Measurements from ENCODE around the gene ADCY3. TPM values are rescaled to one million over a fixed set of nuclear protein-coding genes. Genes with fewer than 3 reads are reported as not detected.

Gene ADCY3
- total RNA-seq, 3 donors from 2014 or later, result 68.7 to 83.7 (median 71.2) TPM

GRCh38 chr2:24870891-24871705, 48.9 kb downstream of the ADCY3 start:
- no peak for ATAC-seq

GRCh38 chr2:24870440-24870839, 49.6 kb downstream of the ADCY3 start:
- no peaks in the 10 kb centered on the region for H3K27me3 Mint-ChIP-seq (ENCODE audit: low read depth)
- H3K9me3 Mint-ChIP-seq, result no peaks in the 10 kb centered on the region
- H3K4me1 Mint-ChIP-seq (ENCODE audit: low read depth), result peaks cover 2% of the 10 kb centered on the region
- DNase-seq, result no peak
- no peak overlapping the region for H3K4me3 Mint-ChIP-seq
- ATAC-seq, result no peak
- H3K36me3 Mint-ChIP-seq (ENCODE audit: insufficient read depth), result peaks cover 14% of the 10 kb centered on the region

More at GRCh38 chr2:24870891-24871705, 48.9 kb downstream of the ADCY3 start:
- Mint-ChIP-seq H3K4me3 (no peak overlapping the region), H3K27me3 (ENCODE audit: low read depth) (no peaks in the 10 kb centered on the region), H3K9me3 (no peaks in the 10 kb centered on the region), H3K4me1 (ENCODE audit: low read depth) (peaks cover 2% of the 10 kb centered on the region), H3K36me3 (ENCODE audit: insufficient read depth) (peaks cover 11% of the 10 kb centered on the region)
- no peak for DNase-seq

DNA sequence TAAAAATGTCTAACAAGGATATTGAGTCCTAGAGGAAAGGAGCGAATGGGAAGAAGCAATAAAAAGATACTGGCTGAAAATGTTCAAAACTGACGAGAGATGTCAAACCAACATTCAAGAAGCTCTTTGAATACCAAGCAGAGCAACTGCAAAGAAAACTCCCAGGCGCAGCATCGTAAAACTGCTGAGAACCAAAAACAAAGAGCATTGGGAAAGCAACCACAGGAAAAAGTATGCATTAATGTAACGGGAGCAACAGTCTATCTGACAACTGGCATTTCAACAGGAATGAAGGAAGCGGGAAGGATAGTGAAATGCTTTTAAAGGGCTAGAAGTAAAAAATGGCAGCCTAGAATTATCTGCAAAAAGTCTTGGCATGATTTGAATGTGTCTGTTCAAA, 53.1 kb downstream of the ADCY3 start:
- Mint-ChIP-seq H3K9me3 (no peaks in the 10 kb centered on the region), H3K4me1 (ENCODE audit: low read depth) (peaks cover 2% of the 10 kb centered on the region), H3K27me3 (ENCODE audit: low read depth) (no peaks in the 10 kb centered on the region), H3K36me3 (ENCODE audit: insufficient read depth) (peaks cover 14% of the 10 kb centered on the region), H3K4me3 (no peak overlapping the region)
- no peak for ATAC-seq
- DNase-seq, result no peak

DNA sequence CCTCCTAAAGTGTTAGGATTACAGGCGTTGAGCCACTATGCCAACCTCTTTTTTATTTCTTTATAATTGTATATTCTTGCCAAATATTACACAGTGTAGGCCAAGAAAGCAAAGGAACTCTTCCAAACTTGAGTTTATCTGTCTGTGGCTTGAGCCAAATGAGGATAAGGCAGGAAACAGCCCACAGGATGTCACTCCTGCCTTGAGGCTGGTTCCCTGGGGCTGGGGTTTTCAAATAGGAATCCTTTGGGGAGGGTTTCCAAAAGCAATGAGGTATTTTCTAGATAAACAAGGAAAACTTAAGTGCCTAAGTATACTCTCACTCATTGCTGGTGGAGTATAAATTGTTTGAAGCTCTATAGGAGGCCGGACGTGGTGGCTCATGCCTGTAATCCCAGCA, 56.4 kb downstream of the ADCY3 start:
- ATAC-seq, result no peak
- H3K4me1 Mint-ChIP-seq (ENCODE audit: low read depth), result peaks cover 2% of the 10 kb centered on the region
- no peaks in the 10 kb centered on the region for H3K27me3 Mint-ChIP-seq (ENCODE audit: low read depth)
- H3K4me3 Mint-ChIP-seq, result no peak overlapping the region
- no peaks in the 10 kb centered on the region for H3K9me3 Mint-ChIP-seq
- DNase-seq, result no peak
- peaks cover 6% of the 10 kb centered on the region for H3K36me3 Mint-ChIP-seq (ENCODE audit: insufficient read depth)

GRCh38 chr2:24861500-24861899, 58.5 kb downstream of the ADCY3 start:
- Mint-ChIP-seq H3K9me3 (no peaks in the 10 kb centered on the region), H3K4me3 (no peak overlapping the region), H3K4me1 (ENCODE audit: low read depth) (no peaks in the 10 kb centered on the region), H3K27me3 (ENCODE audit: low read depth) (no peaks in the 10 kb centered on the region), H3K36me3 (ENCODE audit: insufficient read depth) (peaks cover 4% of the 10 kb centered on the region)
- no peak for DNase-seq
- ATAC-seq, result no peak

DNA sequence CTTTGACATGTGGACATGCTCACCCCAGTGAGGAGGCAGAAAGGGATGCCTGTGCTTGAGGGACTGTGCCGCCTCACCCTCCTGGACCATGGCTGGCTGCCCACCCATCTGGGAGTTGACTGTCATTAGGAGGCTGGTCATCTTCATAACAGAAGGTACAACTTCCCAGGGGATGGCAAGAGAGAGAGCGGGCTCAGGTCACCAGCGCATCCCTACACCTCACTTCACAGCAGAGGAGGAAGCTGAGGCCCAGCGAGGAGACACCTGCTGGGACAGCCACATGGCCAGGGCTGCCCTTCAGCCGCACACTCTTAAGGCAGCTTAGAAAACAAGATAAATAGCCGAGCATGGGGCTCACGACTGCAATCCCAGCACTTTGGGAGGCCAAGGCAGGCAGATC, 59.4 kb downstream of the ADCY3 start:
- H3K4me1 Mint-ChIP-seq (ENCODE audit: low read depth), result no peaks in the 10 kb centered on the region
- peaks cover 2% of the 10 kb centered on the region for H3K36me3 Mint-ChIP-seq (ENCODE audit: insufficient read depth)
- DNase-seq (no peak), ATAC-seq (no peak)
- no peaks in the 10 kb centered on the region for H3K27me3 Mint-ChIP-seq (ENCODE audit: low read depth)
- no peaks in the 10 kb centered on the region for H3K9me3 Mint-ChIP-seq
- H3K4me3 Mint-ChIP-seq, result no peak overlapping the region

DNA sequence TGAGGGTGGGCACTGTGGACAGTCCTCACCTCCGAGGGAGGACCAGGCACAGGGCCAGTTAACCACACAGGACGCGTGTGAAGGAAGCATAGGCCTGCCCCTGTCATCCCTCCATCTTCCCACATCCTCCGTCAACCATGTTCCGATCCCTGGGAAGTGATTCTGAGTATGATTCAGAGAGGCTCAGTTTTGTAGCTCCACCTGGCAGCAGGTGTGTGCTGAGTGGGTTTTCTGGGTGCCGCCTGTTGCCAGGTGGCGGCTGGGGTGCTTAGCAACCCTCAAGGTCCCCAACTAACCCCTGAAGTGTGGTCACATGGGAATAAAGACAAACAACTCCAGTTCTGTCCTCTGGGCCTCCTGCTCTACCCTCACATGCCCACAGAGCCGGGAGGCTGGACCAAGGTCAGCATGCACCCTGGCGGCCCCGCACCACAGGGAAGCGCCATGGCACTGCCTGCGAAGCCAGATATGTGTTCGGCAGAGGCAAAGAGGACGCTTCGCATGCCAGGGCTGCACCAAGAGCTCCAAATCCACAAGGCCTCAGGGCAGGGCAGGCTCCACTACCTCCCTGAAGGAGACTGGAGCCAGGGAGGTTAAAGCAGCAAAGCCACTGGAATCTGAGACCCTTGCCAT, 60.0 kb downstream of the ADCY3 start:
- DNase-seq (no peak), ATAC-seq (no peak)
- H3K4me3 Mint-ChIP-seq, result no peak overlapping the region
- H3K9me3 Mint-ChIP-seq, result no peaks in the 10 kb centered on the region
- no peaks in the 10 kb centered on the region for H3K27me3 Mint-ChIP-seq (ENCODE audit: low read depth)
- H3K4me1 Mint-ChIP-seq (ENCODE audit: low read depth), result no peaks in the 10 kb centered on the region
- H3K36me3 Mint-ChIP-seq (ENCODE audit: insufficient read depth), result peaks cover 2% of the 10 kb centered on the region

DNA sequence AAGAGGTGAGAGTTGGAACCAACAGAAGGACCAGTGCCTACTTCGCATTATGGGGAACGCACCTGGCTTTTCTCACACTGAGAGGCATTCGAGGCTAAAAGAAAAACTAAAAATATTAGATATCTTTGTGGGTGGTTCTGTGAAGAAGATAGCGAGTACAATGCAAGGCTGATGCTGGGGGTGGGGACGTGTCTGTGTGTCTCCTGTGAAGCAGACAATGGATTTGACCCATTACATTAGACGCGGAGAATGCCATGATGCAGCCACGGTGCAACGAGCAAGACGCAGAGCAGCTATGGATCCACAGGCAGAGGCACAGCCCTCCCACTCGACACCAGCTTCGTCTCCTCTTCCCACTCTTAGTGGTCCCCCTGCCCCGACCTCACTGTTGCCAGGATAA, 61.0 kb downstream of the ADCY3 start:
- no peak for ATAC-seq
- Mint-ChIP-seq H3K27me3 (ENCODE audit: low read depth) (no peaks in the 10 kb centered on the region), H3K4me1 (ENCODE audit: low read depth) (no peaks in the 10 kb centered on the region), H3K9me3 (no peaks in the 10 kb centered on the region), H3K36me3 (ENCODE audit: insufficient read depth) (peaks cover 8% of the 10 kb centered on the region), H3K4me3 (no peak overlapping the region)
- no peak for DNase-seq

DNA sequence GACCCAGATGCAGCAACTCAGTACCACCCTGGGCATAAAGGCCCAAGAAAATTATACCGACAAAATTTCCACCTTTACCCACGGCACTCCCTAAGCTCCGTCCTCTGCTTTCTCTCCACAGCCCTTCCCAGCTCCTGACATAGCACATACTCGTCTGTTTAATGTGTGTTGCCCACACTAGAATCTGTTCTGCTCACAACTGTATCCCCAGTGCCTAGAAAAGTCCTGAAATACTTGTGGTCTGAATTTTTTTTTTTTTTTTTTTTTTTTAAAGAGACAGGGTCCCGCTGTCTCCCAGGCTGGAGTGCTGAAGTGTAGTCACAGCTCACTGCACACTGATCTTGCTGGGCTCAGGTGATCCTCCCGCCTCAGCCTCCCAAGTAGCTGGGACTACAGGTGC, 62.3 kb downstream of the ADCY3 start:
- Mint-ChIP-seq H3K36me3 (ENCODE audit: insufficient read depth) (peaks cover 8% of the 10 kb centered on the region), H3K9me3 (no peaks in the 10 kb centered on the region), H3K4me1 (ENCODE audit: low read depth) (no peaks in the 10 kb centered on the region), H3K27me3 (ENCODE audit: low read depth) (no peaks in the 10 kb centered on the region), H3K4me3 (no peak overlapping the region)
- no peak for DNase-seq
- no peak for ATAC-seq

DNA sequence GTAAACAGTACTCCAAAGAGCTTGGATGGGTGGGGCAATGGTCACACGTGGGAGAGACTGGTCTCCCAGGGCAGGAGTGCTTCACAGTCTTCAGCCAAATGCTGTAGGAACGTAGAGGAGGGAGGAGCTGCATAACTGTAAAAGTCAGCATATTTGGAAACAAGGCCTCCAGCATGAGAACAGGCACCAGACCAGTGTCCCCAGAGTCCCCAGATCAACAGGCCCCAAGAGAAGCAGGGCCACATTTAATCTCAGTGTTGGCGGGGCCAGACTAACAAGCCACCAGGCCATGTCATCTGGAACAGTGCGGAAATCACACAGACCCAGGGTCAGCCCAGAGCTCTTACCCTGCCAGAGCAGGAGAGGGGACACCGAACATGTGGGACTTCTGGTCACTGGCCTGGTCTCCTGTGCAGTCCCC, 63.2 kb downstream of the ADCY3 start:
- peaks cover 8% of the 10 kb centered on the region for H3K36me3 Mint-ChIP-seq (ENCODE audit: insufficient read depth)
- DNase-seq, result no peak
- H3K9me3 Mint-ChIP-seq, result no peaks in the 10 kb centered on the region
- no peak overlapping the region for H3K4me3 Mint-ChIP-seq
- no peaks in the 10 kb centered on the region for H3K27me3 Mint-ChIP-seq (ENCODE audit: low read depth)
- no peaks in the 10 kb centered on the region for H3K4me1 Mint-ChIP-seq (ENCODE audit: low read depth)
- no peak for ATAC-seq

DNA sequence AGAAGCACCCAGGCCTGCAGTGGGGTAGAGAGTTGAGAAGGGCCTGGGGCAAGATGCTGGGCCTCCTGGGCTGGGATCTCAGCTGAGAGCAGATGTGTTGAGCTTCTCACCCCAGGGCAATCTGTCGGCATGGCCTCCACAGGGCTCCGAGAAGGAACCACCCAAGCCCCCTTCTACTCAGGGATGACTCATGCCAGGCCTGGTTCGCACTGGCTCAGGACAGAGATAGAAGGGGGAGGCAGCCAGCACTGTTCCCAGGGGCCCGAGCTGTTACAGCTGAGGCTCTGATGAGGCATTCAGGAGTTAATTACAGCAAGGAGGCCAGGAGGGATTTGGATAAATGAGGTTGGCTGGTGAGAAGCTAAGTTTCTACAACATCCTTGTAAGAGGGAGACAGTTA, 64.3 kb downstream of the ADCY3 start:
- no peaks in the 10 kb centered on the region for H3K9me3 Mint-ChIP-seq
- H3K4me3 Mint-ChIP-seq, result no peak overlapping the region
- H3K27me3 Mint-ChIP-seq (ENCODE audit: low read depth), result no peaks in the 10 kb centered on the region
- no peaks in the 10 kb centered on the region for H3K4me1 Mint-ChIP-seq (ENCODE audit: low read depth)
- no peak for ATAC-seq
- H3K36me3 Mint-ChIP-seq (ENCODE audit: insufficient read depth), result peaks cover 8% of the 10 kb centered on the region
- no peak for DNase-seq

DNA sequence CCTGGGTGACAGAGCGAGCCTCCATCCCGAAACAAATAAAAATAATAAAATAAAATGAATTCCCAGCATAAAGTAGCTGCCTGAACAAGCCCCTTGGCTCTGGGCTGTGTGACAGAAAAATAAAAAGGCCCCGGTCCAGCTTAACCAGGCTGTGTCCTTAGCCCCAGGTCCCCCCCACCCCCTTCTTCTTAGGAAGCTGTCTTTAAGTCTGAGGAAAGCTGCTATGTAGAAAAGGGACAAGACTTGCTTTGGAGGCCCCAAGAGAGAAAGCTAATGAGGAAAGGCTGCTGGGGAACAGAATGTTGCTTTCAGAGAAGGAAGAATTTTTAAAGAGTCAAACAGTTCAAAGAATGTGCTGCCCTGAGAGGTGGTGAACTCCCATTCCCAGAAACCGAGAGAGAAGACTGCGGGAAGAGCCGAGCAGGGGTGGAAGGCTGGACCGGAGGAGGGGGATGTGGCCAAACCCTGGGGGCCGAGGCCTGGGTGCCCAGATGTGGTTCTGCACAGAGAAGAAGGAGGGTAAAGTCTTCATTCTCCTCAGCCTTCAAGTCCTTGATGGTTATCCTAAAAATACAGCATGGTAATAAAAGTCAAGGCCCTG, 64.9 kb downstream of the ADCY3 start:
- Mint-ChIP-seq H3K27me3 (ENCODE audit: low read depth) (no peaks in the 10 kb centered on the region), H3K4me3 (no peak overlapping the region), H3K36me3 (ENCODE audit: insufficient read depth) (peaks cover 8% of the 10 kb centered on the region), H3K4me1 (ENCODE audit: low read depth) (no peaks in the 10 kb centered on the region), H3K9me3 (no peaks in the 10 kb centered on the region)
- DNase-seq (no peak), ATAC-seq (no peak)

- Mint-ChIP-seq H3K9me3 (no peaks in the 10 kb centered on the region), H3K27me3 (ENCODE audit: low read depth) (no peaks in the 10 kb centered on the region), H3K36me3 (ENCODE audit: insufficient read depth) (peaks cover 12% of the 10 kb centered on the region), H3K4me1 (ENCODE audit: low read depth) (no peaks in the 10 kb centered on the region), H3K4me3 (no peak overlapping the region)
- no peak for ATAC-seq
- no peak for DNase-seq
Observed at GRCh38 chr2:24853996-24854395, 66.0 kb downstream of the ADCY3 start.

GRCh38 chr2:24853046-24853445, 67.0 kb downstream of the ADCY3 start:
- ATAC-seq, result no peak
- peaks cover 12% of the 10 kb centered on the region for H3K36me3 Mint-ChIP-seq (ENCODE audit: insufficient read depth)
- DNase-seq, result no peak
- H3K27me3 Mint-ChIP-seq (ENCODE audit: low read depth), result no peaks in the 10 kb centered on the region
- H3K4me3 Mint-ChIP-seq, result no peak overlapping the region
- H3K9me3 Mint-ChIP-seq, result no peaks in the 10 kb centered on the region
- no peaks in the 10 kb centered on the region for H3K4me1 Mint-ChIP-seq (ENCODE audit: low read depth)

All from activated T-cell treated with anti-CD3 and anti-CD28 coated beads, Interleukin-2, amount 50 U/mL, for 4 hours (primary cell).